Measurements from ENCODE around the gene RNF114. TPM values are rescaled to one million over a fixed set of nuclear protein-coding genes. Genes with fewer than 3 reads are reported as not detected.

RNF114 gene
- polyA plus RNA-seq, 1 donor from 2014 or later: 109 TPM

Small RNA genes lying within 50 kb of the gene (small RNA-seq; reads per million reads assigned to genes)
- gene RF00017: 0 reads per million in 3 experiments
- gene RF00019: 0 to 1.2 (median 0) reads per million in 3 experiments
- 0 reads per million in 3 experiments for gene RNU6-147P

Other genes starting within 250 kb of the RNF114 start
- 34.7 and 36.8 TPM in 2 replicates for gene B4GALT5, start 222.5 kb upstream of the RNF114 start, polyA plus RNA-seq
- gene SLC9A8, start 123.6 kb upstream of the RNF114 start, polyA plus RNA-seq: 6.7 and 7.3 TPM in 2 replicates
- gene SPATA2, start 20.9 kb upstream of the RNF114 start, polyA plus RNA-seq: 1.7 and 1.9 TPM in 2 replicates
- 0.31 TPM in 1 of 2 replicates, not detected in the other for gene SNAI1, start 46.6 kb downstream of the RNF114 start, polyA plus RNA-seq
- gene UBE2V1, start 176.8 kb downstream of the RNF114 start, polyA plus RNA-seq: 34.4 and 44.2 TPM in 2 replicates
- gene PEDS1, start 217.3 kb downstream of the RNF114 start, polyA plus RNA-seq: 10.0 and 16.5 TPM in 2 replicates